HG03103 (cell line): ENCODE measurements around the gene TPK1.
"Not testable (repeated sequence)": the region's sequence is repeated elsewhere in the genome, so short reads cannot be mapped to it uniquely, and the experiment has no call there.

Source experiments
- ATAC-seq: cut with Tn5 transposase; IDR thresholded peaks from one replicate; pipeline ENCODE4 v1.9.1; 2021; ENCODE audit warnings: low read depth; ENCODE audit not compliant: unreplicated experiment

The TPK1 gene

DNA sequence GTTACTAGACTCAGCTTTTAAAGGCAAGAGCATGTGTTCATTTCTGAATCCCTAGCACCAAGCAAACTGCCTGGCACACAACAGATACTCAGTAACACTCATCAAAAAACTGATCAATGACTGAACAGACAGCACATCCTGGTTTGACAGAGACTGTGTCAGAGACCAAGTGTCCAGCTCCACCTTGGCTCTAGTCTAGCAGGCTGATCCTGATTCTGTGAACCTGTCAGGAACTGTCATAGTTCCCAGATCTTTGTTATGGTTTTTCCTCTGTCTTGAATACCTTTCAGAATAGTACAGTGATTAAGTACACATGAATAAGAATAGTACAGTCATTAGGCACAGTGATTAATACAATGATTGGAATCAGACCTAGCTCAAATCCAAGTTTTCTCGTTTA, 53.0 kb downstream of the TPK1 start:
- no peak for ATAC-seq

DNA sequence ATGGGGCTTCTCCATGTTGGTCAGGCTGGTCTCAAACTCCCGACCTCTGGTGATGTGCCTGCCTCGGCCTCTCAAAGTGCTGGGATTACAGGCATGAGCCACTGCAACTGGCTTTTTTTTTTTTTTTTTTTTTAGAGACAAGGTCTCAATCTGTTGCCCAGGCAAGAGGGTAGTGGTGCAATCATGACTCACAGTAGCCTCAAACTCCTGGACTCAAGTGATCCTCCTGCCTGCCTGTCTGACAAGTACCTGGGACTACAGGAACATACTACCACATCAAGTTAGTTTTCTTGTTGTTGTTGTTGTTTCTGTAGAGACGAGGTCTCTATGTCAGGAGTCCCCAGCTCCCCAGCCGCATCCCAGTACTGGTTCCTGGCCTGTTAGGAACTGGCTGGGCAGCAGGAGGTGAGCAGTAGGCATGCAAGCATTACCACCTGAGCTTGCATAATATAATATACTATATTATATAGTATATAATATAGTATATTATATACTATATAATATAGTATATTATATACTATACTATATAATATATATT, 55.7 kb downstream of the TPK1 start:
- ATAC-seq, result no peak

DNA sequence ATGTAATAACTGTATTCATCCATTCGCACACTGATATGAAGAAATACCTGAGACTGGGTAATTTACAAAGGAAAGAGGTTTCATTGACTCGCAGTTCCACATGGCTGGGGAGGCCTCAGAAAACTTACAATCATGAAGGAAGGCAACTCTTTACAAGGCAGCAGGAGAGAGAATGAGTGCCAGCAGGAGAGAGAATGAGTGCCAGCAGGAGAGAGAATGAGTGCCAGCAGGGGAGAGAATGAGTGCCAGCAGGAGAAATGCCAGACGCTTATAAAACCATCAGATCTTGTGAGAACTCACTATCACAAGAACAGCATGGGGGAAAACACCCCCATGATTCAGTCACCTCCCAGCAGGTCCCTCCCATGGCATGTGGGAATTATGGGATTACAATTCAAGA, 58.0 kb downstream of the TPK1 start:
- not testable (repeated sequence) for ATAC-seq

DNA sequence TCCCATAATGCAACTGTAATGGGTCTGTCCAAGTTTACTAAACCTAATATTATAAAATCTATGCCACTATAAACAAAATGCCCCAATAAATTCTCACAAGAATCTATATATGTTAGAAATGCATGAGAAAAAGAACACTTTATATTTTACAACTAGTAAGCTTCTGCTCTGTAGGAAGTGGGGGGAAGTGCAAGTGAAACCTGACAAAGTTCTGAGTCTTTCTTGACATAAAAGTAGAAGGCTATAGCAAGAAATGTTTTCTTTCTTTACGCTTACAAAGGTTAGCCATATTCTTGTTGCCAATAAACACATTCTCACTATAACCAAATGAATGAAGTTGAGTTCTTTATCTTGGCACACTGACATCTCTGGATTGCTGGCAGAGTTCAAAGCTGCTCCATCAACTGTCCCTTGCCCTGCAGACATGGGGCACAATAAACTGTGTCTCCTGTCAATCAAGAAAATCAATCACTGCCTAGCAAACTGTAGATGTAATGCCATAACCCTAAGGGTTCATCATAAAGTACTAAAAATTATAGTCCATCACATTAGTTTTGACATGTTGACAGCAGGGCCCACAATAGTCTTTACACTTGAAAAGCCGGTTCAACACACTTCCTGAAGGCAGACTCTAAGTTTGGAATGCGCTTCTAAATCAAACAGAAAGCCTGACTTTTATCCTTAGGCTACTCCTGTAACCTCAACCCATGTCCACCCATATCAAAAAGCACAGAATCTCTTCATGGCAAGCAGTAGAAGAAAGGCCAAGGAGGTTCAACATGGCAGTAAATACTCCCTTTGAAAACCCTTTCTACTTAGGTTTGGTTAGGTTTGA, 58.6 kb downstream of the TPK1 start:
- no peak for ATAC-seq

DNA sequence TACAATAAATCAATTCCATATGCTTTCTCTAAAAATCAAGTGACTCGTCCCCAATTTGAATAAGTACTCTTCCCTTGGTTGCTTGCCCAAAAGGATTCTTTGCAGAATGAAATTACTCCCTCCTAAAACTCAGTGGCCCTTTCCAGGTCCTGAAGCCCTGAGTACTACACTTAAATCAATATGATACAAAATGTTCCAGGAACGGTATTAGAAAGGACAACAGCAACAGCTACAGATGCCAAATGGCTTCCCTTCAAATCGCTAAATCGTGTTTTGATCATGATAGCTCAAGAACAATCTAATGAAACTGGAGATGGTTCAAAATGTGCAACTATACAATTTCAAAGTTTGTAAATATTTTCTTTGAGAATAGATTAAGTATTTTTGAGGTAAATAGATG, 59.4 kb downstream of the TPK1 start:
- ATAC-seq, result no peak

DNA sequence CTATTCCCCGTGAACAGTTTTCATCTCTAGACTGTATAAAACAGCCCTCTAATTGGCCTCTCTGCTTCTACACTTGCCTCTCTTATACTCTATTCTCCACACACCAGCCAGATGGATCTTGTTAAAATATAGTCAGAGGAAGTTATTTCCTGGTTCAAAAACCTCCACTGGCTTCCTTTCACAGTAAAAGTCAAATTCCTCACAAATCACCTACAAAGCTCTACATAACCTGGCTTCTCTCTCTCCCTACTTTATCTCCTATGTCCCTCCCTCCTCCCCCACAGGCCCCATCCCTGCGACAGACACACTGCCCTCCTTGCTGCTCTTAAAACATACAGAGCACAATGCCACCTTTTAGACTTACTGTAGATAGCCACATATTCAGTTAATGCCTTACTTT, 60.1 kb downstream of the TPK1 start:
- ATAC-seq, result no peak

DNA sequence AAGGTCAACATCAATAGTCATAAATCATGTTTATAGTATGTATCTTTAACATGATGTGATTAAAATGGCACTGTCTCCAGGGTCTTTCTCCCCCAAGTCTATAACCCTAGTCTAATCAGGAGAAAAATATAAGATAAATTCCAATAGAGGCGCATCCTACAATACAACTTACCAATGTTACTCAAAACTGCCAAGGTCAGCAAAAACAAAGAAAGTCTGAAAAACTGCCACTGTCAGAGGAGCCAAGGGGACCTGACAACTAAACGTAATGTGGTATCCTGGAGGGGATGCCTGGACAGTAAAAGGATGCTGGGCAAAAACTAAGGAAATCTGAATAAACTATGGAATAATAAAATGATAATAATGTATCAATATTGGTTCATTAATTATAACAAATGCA, 63.9 kb downstream of the TPK1 start:
- no peak for ATAC-seq

DNA sequence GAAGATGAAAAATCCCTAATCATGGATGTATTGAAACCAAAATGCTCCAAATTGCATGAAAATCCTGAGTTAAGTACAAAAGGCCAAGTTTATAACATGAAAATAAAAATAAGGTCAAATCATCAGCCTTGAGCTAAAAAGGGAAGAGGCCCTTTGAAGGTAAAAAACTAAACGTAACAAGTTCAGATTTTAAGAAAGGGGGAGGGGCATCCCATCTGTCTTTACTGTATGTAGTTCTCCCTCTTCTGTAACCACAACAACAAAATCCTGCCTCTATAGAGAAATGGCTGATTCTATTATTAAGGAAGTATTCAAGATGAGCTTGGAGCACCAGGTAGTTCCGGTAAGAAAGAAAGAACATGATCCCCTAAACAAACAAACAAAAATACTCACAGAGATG, 64.7 kb downstream of the TPK1 start:
- ATAC-seq, result no peak

DNA sequence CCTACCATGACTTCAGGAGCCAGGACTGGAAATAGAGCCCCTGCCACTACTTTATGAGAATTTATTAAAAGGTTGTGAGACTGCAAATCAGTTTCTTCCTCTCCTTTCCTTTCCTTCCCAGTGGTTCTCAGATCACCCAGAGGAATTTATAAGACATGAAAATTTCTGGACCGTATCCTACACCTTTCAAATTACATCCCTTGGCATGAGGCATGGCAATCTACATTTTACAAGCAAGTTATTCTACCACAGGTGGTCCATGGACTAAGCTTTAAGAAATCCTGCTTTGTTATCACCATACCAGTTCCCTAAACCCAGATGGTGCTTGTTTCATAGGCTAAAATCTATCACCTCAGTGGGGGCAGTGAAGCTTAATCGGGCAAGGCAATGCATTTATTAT, 66.5 kb downstream of the TPK1 start:
- no peak for ATAC-seq

DNA sequence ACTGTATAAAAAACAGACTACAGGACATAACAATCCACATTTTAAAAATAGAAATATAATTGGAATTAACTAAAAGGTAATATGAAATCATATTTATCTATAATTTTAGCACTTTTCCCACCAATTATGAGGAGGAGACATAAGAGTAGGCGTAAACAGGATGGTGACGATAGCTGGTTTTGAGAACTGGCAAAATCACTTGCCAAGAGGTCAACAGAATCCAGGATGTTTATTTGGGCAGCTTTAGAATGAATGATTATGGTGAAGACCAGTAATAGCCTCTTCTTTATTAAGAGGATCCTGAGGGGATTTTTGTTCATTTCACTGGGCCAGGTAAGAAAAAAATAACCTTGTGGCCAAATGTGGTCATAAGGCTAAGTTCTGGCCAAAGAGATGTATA, 67.2 kb downstream of the TPK1 start:
- ATAC-seq, result no peak

DNA sequence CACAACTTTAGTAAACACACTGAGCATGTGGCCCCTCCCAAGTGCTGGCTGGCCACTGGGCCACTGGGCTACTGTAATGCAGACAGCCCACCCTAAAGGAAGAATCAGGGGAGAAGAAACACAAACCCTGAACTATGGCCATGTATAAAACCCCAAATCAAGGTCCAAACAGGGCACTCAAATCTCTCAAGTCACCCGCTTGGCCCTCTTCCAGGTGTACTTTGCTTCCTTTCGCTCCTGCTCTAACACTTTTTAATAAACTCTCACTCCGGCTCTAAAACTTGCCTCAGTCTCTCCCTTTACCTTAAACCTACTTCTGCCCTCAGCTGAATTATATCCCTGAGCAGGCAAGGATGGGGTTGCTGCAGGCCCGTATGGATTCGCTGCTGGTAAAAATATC, 72.6 kb downstream of the TPK1 start:
- no peak for ATAC-seq

DNA sequence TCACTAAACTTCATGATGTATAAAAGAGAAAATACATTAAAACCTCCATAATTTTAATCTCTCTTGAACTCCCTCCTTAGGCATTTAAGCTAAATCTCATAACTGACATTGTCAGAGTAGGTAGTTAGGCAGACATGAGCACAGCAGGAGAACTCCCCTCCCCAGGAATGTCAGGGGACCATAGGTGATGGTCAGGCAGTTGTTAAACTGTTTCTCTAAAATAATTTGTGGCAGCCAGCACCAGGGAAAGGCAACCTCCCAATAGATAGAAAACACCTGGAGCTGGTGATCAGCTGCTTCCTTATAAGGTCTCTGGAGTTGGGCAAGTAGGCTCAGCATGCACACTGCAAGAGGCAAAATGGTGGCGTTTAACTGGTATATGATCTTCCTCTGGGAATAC, 73.0 kb downstream of the TPK1 start:
- ATAC-seq, result no peak

DNA sequence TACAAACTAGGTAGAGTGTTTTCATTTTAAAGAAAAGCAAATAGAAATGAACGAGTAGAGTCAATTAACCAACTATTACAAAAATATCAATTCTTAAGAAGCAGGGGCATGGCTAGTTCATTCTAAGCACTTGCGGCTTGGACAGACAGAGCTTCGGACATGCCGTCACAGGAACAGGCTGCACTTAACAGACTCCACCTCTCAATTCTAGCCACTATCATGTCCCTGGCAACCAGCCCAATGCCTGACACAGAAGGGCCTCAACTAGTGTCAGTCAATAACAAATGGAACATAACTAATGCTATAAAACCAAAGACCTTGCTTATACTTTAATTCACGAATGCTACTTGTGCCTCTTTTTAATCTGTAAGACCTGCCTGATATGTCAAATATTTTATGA, 74.4 kb downstream of the TPK1 start:
- no peak for ATAC-seq

DNA sequence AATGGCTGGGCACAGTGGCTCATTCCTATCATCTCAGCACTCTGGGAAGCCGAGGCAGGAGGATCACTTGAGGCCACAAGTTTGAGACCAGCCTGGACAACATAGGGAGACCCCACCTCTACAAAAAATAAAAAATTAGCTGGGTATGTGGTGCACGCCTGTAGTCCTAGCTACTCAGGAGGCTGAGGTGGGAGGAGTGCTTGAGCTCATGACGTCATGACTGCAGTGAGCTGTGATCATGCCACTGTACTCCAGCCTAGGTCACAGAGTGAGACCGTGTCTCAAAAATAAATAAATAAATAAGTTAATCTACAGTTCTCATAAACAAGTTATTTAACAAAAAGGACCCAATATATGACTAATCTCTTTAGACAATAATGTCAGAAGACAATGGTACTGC, 76.2 kb downstream of the TPK1 start:
- ATAC-seq, result no peak

DNA sequence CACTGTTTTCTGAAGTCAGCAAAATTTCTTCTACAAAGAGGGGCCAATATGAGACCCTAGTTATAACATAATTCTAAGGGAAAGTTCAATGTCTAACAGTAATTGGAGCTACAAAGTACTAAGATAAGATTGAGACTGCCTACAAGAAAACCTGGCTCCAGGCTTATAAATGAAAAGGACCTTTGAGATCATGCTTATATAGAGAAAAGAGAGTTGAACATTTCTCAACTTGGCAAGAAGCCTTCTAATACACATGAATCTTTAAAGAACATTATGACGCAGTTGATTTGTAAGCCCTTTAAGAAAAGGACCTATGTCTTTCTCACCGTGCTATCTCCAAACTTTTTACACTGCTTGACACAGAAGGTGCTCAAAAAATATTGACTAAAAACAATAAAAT, 87.9 kb downstream of the TPK1 start:
- ATAC-seq, result no peak

DNA sequence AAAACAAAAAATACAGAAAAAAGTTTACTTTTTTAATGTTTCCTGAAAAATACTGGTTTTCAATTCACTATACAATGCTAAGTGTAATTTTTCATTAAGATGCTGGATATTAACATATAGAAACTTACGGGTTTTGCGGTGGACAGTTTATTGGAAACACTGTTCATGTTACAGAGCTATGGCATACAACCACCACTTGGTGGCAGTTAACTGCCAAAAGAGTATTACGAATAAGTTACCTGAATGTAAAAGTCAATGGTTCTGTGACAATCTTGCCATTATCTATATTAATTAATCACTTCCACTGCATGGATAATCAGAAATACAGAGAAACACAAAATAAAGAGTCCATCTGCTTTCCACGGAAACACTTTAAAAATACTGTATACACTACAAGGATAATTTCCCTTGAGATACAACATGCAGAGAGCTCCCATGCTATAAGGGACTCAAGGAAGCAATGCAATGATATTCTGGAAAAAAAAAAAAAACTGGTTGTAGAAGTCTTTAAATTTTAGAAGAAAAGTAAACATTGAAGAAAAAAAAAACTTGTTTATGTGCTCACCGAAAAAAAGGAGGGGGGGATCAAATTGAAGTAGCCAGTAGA, 97.0 kb downstream of the TPK1 start:
- ATAC-seq, result peak; percentile 89

DNA sequence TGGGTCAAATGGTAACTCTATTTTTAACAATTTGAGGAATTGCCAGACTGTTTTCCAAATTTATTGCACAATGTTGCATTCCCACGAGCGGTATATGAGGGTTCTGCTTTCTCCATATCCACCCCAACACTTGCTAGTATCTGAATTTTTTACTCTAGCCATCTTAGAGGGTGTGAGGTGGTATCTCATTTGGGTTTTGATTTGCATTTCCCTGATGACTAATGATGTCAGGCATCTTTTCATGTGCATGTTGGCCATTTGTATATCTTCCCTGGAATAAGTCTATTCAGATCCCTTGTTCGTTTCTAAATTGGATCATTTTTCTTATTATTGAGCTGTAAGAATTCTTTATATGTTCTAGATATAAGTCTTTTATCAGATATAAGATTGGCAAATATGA, 97.7 kb downstream of the TPK1 start:
- no peak for ATAC-seq

DNA sequence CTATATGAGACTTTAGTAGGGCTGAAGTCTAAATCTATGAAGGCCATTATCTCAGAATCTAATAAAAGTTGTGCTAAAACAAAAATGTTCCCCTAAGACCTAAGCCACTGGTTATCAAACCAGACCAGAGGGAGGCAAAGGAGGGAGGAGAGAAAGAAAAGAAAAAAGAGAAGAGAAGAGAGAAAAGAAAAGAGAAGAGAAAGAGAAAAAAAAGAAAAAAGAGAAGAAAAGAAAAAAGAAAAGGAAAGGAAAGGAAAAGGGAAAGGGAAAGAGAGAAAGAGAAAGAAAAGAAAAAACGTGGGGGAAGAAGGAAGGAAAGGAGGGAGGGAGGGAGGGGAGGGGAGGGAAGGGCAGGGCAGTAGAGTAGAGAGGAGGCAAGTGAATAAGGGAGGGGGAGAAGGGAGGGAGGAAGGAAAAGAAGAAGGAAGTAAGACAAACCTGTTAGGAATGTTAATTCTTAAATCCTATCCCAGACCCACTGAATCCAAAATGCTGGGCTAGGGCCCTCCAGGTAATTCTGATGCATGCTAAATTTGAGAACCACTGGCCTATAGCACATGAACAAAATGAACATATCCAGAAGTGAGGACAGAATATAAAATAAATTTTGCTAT, 98.9 kb downstream of the TPK1 start:
- ATAC-seq, result no peak

DNA sequence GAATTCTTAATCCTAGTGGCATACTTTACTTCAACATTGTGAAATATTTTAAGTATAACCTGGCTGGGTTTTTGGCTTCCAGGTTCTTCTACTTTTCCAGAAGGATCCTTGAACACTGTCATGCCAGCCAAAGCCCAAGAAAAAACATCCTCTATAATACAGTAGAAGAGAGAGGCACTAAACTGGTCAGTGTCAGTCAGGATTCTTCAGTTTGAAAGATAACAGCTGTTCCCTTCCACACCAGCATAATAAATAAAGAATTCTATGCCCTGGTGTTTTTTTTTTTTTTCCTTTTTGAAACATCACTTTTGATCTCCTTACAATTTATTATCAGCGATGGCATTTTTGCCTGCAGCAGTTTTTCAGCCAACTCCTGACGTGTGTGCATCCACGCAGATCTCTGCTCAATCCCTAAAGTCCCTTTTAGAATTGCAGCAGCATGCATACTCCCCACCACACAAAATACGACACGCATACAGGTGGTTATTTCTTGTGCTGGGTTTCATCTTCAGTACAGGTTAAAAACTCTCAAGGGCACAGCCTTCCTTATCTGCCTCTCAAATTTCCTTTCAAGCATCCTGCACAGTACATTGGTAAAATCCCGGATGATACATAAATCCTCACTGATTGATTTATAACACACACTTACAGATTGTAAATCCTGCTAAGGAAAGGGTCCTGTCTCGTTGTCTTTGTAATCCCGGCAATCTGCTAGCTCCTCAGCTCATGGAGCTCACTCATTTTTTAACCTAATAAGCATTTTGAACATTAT, 100.2 kb downstream of the TPK1 start:
- ATAC-seq, result no peak

DNA sequence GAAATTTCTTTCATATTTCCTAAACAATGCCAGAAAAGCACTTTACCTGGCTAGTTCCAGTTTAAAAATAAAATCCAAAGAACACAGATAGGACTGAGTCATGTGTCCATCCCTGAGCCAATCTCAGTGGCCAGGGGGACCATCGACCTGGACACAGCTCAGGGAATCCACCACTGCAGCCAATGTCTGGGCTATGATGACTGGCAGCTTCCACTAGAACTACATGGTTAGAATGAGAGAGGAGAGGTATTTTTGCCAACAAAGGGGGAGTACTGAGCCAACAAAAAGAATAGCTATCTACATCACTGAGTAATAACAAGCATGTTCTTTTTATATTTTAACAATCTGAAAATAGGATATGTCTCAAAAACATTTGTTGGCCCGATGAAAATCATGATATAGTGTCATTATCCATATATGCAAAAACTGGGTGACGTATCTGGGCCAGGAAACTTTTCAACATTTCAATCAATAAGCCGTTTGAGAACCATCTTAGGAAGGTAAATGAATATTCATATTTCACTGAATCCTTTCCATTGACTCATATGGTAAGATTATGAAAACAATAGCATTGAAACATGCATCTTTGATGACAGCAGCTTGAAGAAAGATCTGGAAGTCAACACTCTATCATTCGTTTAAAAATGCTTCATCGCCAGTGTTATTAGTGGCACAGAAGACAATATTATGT, 104.0 kb downstream of the TPK1 start:
- ATAC-seq, result no peak
